K562 (cell line): Measurements from ENCODE around the gene DLAT. TPM values are rescaled to one million over a fixed set of nuclear protein-coding genes. Genes with fewer than 3 reads are reported as not detected.

ENCODE experiments used
- FOXK2 ChIP-seq, 2 experiments: fragments of 450-650 bp; IDR thresholded peaks in 1 of 2; conservative IDR thresholded peaks in 1 of 2; 2 replicates each; pipeline ENCODE4 v1.6.1; 2016; ENCODE audit warnings: low read depth in 2 of 2, mild to moderate bottlenecking in 1 of 2
- HDAC8 ChIP-seq: fragments of 450-650 bp; IDR thresholded peaks from 2 replicates; pipeline ENCODE4 v1.6.1; 2016; ENCODE audit warnings: mild to moderate bottlenecking, missing genetic modification characterization, moderate library complexity, missing compliant biosample characterization
- RAD21 ChIP-seq, 2 experiments: fragments of 250-450 bp in 1 of 2; fragments of 450-650 bp in 1 of 2; sonication (Bioruptor Pico) in 1 of 2; formaldehyde crosslinking in 1 of 2; IDR thresholded peaks in 1 of 2; conservative IDR thresholded peaks in 1 of 2; 2 replicates each; pipeline versions ENCODE4 v1.4.0 to v1.8.0; 2020 to 2022; ENCODE audit warnings: mild to moderate bottlenecking in 2 of 2, moderate library complexity in 1 of 2
- SAFB2 ChIP-seq: fragments of 200-400 bp; formaldehyde crosslinking; IDR thresholded peaks from 2 replicates; pipeline ENCODE4 v1.6.1; 2018; ENCODE audit warnings: borderline replicate concordance, low read length, low read depth, moderate library complexity; ENCODE audit not compliant: severe bottlenecking
- ZNF561 ChIP-seq: fragments of 450-650 bp; formaldehyde crosslinking; conservative IDR thresholded peaks from 2 replicates; pipeline ENCODE4 v1.4.0; 2020; ENCODE audit warnings: mild to moderate bottlenecking, moderate library complexity
- polyA plus RNA-seq, 8 experiments: library from polyadenylated mRNA; depleted of rRNA in 4 of 8; stranded (reverse) in 5 of 8; unstranded in 3 of 8; fragments of >200 nt; fragmentation: Nextera tagmentation in 2 of 8; fragmentation: Illumina TruSeq in 1 of 8; extraction: Ambion mirVana in 2 of 8; extraction: Trizol in 1 of 8; gene quantifications; 2 replicates each; pipeline versions ENCODE4 v1.2.1 to v1.2.3, GENCODE V29; 2011 to 2014; ENCODE audit warnings: inconsistent platforms in 1 of 8, missing spikeins in 1 of 8
- total RNA-seq, 7 experiments: library from RNA; depleted of rRNA in 6 of 7; stranded (reverse); fragments of >200 nt in 6 of 7; fragmentation: Illumina TruSeq in 2 of 7; extraction: Trizol in 2 of 7; gene quantifications; 2 replicates each; pipeline versions ENCODE4 v1.2.1 to v1.2.3, GENCODE V29; 2011 to 2021; ENCODE audit warnings: low replicate concordance in 1 of 7
- TF ChIP-seq, protein P1 (sequence below): fragments of 450-650 bp; IDR thresholded peaks from 2 replicates; pipeline ENCODE4 v1.7.1; 2018; ENCODE audit warnings: mild to moderate bottlenecking, low read depth; ENCODE audit not compliant: partially characterized antibody
- TF ChIP-seq, protein P2 (sequence below): fragments of 250-450 bp; sonication (Bioruptor Pico); IDR thresholded peaks from 2 replicates; pipeline ENCODE4 v1.4.0; 2020; ENCODE audit warnings: mild to moderate bottlenecking
- TF ChIP-seq, protein P3 (sequence below): fragments of 450-650 bp; IDR thresholded peaks from 2 replicates; pipeline ENCODE4 v1.6.1; 2016; ENCODE audit warnings: antibody characterized with exemption
- TF ChIP-seq, protein P4 (sequence below): fragments of 450-650 bp; IDR thresholded peaks from 2 replicates; pipeline ENCODE4 v1.6.1; 2016; ENCODE audit warnings: low read depth

Gene DLAT
- total and polyA plus RNA-seq, 9 of the 15 experiments (the other 6 are each of a cell fraction or from before 2014, with no cell fraction given) = 41.7 to 152 (median 105) TPM

DNA sequence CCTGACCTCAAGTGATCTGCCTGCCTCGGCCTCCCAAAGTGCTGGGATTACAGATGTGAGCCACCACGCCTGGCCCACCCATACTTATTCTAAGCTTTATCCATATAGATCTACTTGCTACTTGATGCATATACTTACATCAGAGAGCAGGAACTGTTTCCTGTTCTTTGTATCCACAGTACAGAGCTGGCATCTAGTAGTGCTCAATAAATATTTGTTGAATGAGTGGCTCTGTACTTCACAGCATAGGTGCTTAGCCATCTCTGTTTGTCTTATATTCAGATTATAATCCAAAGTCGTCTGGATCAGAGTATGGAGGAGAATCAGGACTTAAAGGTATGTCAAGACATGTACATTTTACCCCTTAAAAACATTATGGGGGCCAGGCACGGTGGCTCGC is 38.6 kb upstream of the DLAT start (continued):
- TF ChIP-seq RAD21 (CRISPR knock-in tag; conservative IDR thresholded peaks at IDR 0.05 in 1 of 2, IDR thresholded peaks at IDR 0.05 in 1 of 2) (no peak), HDAC8 (tag) (no peak), FOXK2 (conservative IDR thresholded peaks at IDR 0.05 in 1 of 2, IDR thresholded peaks at IDR 0.05 in 1 of 2; ENCODE audit: low read depth in 2 of 2) (no peak), ZNF561 (no peak), SAFB2 (no peak)
- TF ChIP-seq, protein P1, sequence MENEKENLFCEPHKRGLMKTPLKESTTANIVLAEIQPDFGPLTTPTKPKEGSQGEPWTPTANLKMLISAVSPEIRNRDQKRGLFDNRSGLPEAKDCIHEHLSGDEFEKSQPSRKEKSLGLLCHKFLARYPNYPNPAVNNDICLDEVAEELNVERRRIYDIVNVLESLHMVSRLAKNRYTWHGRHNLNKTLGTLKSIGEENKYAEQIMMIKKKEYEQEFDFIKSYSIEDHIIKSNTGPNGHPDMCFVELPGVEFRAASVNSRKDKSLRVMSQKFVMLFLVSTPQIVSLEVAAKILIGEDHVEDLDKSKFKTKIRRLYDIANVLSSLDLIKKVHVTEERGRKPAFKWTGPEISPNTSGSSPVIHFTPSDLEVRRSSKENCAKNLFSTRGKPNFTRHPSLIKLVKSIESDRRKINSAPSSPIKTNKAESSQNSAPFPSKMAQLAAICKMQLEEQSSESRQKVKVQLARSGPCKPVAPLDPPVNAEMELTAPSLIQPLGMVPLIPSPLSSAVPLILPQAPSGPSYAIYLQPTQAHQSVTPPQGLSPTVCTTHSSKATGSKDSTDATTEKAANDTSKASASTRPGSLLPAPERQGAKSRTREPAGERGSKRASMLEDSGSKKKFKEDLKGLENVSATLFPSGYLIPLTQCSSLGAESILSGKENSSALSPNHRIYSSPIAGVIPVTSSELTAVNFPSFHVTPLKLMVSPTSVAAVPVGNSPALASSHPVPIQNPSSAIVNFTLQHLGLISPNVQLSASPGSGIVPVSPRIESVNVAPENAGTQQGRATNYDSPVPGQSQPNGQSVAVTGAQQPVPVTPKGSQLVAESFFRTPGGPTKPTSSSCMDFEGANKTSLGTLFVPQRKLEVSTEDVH = no peak
- TF ChIP-seq, protein P2, sequence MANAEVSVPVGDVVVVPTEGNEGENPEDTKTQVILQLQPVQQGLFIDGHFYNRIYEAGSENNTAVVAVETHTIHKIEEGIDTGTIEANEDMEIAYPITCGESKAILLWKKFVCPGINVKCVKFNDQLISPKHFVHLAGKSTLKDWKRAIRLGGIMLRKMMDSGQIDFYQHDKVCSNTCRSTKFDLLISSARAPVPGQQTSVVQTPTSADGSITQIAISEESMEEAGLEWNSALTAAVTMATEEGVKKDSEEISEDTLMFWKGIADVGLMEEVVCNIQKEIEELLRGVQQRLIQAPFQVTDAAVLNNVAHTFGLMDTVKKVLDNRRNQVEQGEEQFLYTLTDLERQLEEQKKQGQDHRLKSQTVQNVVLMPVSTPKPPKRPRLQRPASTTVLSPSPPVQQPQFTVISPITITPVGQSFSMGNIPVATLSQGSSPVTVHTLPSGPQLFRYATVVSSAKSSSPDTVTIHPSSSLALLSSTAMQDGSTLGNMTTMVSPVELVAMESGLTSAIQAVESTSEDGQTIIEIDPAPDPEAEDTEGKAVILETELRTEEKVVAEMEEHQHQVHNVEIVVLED = no peak
- TF ChIP-seq, protein P3, sequence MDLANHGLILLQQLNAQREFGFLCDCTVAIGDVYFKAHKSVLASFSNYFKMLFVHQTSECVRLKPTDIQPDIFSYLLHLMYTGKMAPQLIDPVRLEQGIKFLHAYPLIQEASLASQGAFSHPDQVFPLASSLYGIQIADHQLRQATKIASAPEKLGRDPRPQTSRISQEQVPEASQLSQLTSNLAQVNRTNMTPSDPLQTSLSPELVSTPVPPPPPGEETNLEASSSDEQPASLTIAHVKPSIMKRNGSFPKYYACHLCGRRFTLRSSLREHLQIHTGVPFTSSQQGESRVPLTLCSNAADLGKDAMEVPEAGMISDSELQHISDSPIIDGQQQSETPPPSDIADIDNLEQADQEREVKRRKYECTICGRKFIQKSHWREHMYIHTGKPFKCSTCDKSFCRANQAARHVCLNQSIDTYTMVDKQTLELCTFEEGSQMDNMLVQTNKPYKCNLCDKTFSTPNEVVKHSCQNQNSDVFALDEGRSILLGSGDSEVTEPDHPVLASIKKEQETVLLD = no peak
- TF ChIP-seq, protein P4, sequence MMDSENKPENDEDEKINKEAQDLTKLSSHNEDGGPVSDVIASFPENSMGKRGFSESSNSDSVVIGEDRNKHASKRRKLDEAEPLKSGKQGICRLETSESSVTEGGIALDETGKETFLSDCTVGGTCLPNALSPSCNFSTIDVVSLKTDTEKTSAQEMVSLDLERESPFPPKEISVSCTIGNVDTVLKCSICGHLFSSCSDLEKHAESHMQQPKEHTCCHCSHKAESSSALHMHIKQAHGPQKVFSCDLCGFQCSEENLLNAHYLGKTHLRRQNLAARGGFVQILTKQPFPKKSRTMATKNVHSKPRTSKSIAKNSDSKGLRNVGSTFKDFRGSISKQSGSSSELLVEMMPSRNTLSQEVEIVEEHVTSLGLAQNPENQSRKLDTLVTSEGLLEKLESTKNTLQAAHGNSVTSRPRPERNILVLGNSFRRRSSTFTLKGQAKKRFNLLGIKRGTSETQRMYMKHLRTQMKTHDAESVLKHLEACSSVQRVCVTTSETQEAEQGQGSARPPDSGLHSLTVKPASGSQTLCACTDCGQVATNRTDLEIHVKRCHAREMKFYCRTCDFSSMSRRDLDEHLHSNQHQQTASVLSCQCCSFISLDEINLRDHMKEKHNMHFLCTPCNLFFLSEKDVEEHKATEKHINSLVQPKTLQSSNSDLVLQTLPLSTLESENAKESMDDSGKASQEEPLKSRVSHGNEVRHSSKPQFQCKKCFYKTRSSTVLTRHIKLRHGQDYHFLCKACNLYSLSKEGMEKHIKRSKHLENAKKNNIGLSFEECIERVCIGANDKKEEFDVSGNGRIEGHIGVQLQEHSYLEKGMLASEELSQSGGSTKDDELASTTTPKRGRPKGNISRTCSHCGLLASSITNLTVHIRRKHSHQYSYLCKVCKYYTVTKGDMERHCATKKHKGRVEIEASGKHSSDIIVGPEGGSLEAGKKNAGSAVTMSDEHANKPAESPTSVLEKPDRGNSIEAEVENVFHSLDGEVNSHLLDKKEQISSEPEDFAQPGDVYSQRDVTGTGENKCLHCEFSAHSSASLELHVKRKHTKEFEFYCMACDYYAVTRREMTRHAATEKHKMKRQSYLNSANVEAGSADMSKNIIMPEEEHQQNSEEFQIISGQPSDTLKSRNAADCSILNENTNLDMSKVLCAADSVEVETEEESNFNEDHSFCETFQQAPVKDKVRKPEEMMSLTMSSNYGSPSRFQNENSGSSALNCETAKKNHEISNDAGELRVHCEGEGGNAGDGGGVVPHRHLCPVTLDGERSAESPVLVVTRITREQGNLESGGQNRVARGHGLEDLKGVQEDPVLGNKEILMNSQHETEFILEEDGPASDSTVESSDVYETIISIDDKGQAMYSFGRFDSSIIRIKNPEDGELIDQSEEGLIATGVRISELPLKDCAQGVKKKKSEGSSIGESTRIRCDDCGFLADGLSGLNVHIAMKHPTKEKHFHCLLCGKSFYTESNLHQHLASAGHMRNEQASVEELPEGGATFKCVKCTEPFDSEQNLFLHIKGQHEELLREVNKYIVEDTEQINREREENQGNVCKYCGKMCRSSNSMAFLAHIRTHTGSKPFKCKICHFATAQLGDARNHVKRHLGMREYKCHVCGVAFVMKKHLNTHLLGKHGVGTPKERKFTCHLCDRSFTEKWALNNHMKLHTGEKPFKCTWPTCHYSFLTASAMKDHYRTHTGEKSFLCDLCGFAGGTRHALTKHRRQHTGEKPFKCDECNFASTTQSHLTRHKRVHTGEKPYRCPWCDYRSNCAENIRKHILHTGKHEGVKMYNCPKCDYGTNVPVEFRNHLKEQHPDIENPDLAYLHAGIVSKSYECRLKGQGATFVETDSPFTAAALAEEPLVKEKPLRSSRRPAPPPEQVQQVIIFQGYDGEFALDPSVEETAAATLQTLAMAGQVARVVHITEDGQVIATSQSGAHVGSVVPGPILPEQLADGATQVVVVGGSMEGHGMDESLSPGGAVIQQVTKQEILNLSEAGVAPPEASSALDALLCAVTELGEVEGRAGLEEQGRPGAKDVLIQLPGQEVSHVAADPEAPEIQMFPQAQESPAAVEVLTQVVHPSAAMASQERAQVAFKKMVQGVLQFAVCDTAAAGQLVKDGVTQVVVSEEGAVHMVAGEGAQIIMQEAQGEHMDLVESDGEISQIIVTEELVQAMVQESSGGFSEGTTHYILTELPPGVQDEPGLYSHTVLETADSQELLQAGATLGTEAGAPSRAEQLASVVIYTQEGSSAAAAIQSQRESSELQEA = no peak
